Renal cortex interstitium (tissue), 15 donors: ENCODE results near the gene TADA2A. TPM values are rescaled to one million over a fixed set of nuclear protein-coding genes. Genes with fewer than 3 reads are reported as not detected.

Source experiments
- DNase-seq, 11 donors: peaks; one replicate each; pipeline ENCODE4 v3.0.0-alpha.2; 2013; ENCODE audit warnings: low read depth in 9 of 11, low spot score in 4 of 11; ENCODE audit errors: extremely low read depth in 1 of 11
- long read RNA-seq, 16 experiments: transcript quantifications; one replicate each; lab custom pipeline, GENCODE V29; 2026
- polyA plus RNA-seq, 3 donors: library from polyadenylated mRNA; unstranded; fragments of 120-200 nt; gene quantifications; one replicate each; pipeline ENCODE4 v1.2.1, GENCODE V29; 2013; ENCODE audit not compliant: insufficient read length in 3 of 3

Gene TADA2A, protein sequence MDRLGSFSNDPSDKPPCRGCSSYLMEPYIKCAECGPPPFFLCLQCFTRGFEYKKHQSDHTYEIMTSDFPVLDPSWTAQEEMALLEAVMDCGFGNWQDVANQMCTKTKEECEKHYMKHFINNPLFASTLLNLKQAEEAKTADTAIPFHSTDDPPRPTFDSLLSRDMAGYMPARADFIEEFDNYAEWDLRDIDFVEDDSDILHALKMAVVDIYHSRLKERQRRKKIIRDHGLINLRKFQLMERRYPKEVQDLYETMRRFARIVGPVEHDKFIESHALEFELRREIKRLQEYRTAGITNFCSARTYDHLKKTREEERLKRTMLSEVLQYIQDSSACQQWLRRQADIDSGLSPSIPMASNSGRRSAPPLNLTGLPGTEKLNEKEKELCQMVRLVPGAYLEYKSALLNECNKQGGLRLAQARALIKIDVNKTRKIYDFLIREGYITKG
- 10 to 100 TPM; 23.9 to 27.0 (median 25.0) TPM for polyA plus RNA-seq
- long read RNA-seq, donor 1, full-length matches to known transcripts, result 5 of 5 reads
- long read RNA-seq, donor 1, partial matches to known transcripts, result 0 of 5 reads
- long read RNA-seq, donor 1, other reads (novel, unspliced or antisense), result 0 of 5 reads
- long read RNA-seq, donor 2, partial matches to known transcripts, result 0 of 1 reads
- long read RNA-seq, donor 2, other reads (novel, unspliced or antisense), result 0 of 1 reads
- long read RNA-seq, donor 3, partial matches to known transcripts, result 0 of 2 reads
- long read RNA-seq, donor 3, other reads (novel, unspliced or antisense), result 0 of 2 reads
- long read RNA-seq, donor 4, full-length matches to known transcripts, result 2 of 2 reads
- long read RNA-seq, donor 4, partial matches to known transcripts, result 0 of 2 reads
- long read RNA-seq, donor 4, other reads (novel, unspliced or antisense), result 0 of 2 reads
- long read RNA-seq, donor 5, result 0 reads
- long read RNA-seq, donor 6, full-length matches to known transcripts, result 2 of 2 reads
- long read RNA-seq, donor 6, partial matches to known transcripts, result 0 of 2 reads
- long read RNA-seq, donor 6, other reads (novel, unspliced or antisense), result 0 of 2 reads
- long read RNA-seq, donor 7, full-length matches to known transcripts, result 3 of 8 reads
- long read RNA-seq, donor 7, partial matches to known transcripts, result 5 of 8 reads
- long read RNA-seq, donor 7, other reads (novel, unspliced or antisense), result 0 of 8 reads
- long read RNA-seq, donor 8, result 0 reads
- long read RNA-seq, donor 9, full-length matches to known transcripts, result 1 of 1 reads
- long read RNA-seq, donor 9, partial matches to known transcripts, result 0 of 1 reads
- long read RNA-seq, donor 9, other reads (novel, unspliced or antisense), result 0 of 1 reads
- long read RNA-seq, donor 10, full-length matches to known transcripts, result 3 of 3 reads
- long read RNA-seq, donor 10, partial matches to known transcripts, result 0 of 3 reads
- long read RNA-seq, donor 10, other reads (novel, unspliced or antisense), result 0 of 3 reads
- long read RNA-seq, donor 11, result 0 reads
- long read RNA-seq, donor 12, result 0 reads
- long read RNA-seq, donor 13, result 0 reads
- long read RNA-seq, donor 14, result 0 reads
- long read RNA-seq, donor 15, partial matches to known transcripts, result 0 of 1 reads
- long read RNA-seq, donor 15, other reads (novel, unspliced or antisense), result 0 of 1 reads
- long read RNA-seq, donor 16, full-length matches to known transcripts, result 4 of 4 reads
- long read RNA-seq, donor 16, partial matches to known transcripts, result 0 of 4 reads
- long read RNA-seq, donor 16, other reads (novel, unspliced or antisense), result 0 of 4 reads

- DNase-seq, result peak in 10 of 11 donors; percentile 27 to 65 (median 45)
Measured at GRCh38 chr17:37406635-37407461, at the start of gene TADA2A, which contains the start of gene ACACA. TADA2A (plus strand) TSS chr17:37406886; CDS start chr17:37411366, 4,480 bp downstream. ACACA (minus strand) TSS chr17:37406836; CDS start chr17:37406299, 537 bp downstream.

- DNase-seq, result peak; percentile 10 to 67 (median 49)
Measured at GRCh38 chr17:37358098-37358829, 48.4 kb upstream of the TADA2A start.

GRCh38 chr17:37358830-37359681 lies 47.6 kb upstream of the TADA2A start:
- DNase-seq, result peak; percentile 71 to 90 (median 87)

DNA sequence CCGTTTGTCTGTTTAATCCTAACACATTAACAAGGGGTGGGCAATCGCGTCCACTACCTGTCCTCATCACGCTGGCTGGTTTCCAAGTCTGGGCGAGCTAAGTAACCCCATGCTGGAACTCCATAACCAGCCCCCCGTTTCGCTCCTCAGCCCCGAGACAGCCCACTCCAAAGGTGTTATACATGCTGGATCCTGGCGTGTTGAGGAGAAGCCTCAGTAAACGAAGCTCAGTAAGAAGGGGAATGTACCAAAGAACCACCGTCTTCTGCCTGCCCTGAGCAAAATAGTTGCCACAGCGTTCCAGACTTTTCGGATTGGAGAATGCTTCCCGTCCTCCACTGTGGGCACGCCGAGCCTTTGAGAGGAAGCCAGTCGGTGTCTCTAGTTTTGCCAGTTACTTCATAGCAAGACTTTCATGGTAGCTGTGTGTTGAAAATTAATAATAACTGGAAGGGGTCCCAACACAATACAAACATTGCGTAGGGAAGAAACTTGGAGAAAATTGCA lies 47.0 kb upstream of the TADA2A start:
- DNase-seq, result peak in 3 of 11 donors; percentile 6 to 25 (median 9)

- DNase-seq, result no peak
Measured at GRCh38 chr17:37360632-37361031, 46.1 kb upstream of the TADA2A start.

DNA sequence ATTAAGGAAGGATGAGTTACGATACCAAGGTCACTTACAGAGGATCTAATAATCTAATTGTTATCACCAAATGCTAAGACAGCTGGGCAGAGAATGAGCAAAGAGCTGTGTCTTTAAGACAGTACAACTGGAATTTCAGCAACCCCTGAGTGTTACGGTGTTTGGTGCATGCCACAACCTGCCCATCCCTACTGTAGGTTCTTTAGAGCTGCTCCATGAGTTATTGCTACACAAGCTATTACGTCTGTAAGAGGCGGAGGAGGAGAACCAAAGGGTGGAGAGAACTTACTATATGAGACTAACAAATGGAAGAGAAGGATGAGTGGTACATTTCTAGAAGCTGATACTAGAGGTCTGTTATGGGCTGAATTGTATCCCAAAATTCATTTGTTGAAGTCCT lies 45.1 kb upstream of the TADA2A start:
- no peak for DNase-seq

DNA sequence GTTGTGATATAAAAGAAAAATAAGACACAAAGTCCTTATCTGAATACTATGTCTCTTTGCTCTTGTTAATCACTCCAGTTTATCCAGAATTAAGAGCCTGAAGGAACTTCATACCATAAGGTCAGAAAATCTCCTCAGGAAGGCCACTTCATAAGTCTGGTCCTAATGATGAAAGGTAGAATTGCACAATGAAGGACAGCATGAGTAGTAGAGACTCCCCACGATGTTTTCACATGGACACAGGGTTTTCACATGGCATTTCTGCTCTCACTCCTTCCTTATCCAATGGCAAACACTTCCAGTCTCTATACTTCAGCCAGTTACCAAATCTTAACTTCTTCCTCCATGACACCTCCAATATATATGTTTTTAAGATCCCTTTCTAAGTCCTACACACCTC lies 41.1 kb upstream of the TADA2A start:
- DNase-seq, result no peak

DNA sequence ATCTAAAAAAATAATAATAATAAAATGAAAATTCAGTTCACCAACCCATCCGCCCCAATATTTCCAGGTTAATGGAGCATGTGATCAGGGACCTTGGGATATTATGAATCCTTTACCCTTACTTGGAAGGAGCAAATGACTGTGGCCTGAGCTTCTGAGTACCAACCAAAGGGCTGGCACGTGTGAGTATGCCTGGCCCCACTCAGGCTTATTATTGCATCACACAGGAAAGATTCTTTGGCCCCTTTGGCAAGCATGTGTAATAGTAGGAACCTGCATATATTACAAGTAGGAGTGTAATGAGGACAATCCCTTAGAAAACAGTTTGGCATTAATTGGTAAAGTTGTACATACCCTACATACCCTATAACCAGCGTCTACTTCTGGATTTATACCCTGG lies 38.1 kb upstream of the TADA2A start:
- DNase-seq, result no peak

DNA sequence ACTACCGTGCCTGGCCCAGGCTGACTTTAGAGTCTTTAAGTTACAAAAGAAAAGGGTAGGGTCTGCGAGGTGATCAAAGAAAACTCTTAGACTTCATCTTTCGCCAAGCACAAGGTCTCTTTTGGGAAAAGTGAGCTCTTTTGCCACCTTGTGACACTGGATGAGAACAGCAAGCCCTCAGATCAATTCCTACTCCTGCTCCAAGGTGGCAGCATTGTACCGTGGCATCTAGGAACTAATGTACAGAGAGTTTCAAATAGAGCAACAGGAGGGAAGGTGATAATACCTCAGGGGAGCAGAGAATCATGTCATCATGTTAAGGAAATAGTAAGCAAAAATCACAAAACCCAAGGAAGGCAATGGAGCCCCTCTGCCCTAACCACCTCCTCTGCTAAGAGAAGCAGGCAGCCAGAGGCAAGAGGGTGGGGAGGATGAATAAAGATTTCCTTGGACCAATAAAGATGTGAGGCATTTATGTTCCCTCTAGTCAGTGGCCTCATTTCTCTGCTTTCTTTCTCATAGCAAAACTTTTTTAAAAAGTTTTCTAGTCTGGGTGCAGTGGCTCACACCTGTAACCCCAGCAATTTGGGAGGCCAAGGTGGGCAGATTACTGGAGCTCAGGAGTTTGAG lies 33.0 kb upstream of the TADA2A start:
- DNase-seq, result peak; percentile 53 to 86 (median 69)

DNA sequence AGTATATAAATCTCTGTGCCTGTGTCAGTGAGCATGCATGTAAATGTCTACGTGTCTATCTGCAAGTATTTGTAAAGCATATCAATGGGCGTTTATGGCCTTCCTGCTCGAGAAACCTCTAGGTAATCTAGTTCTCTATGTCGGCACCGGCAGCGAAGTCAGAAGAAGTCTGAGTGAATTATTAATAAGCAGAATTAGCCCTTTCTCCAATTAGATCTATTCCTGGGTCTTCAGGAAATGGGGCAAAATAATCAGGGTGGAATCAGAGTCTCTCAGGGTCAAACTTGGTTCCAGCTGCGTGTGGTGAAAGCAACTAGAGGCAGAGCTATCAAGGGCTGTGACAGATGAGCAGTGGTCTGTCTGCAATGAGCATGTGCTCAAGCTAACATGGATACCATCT lies 31.0 kb upstream of the TADA2A start, which contains the start of gene C17orf78:
C17orf78 (plus strand) TSS at position 280 of the 400 bp plus-strand sequence; CDS start at position 388, 108 bp downstream.
- no peak for DNase-seq

- no peak for DNase-seq
Measured at GRCh38 chr17:37382056-37382455, 24.6 kb upstream of the TADA2A start.

GRCh38 chr17:37384560-37385149 lies 22.0 kb upstream of the TADA2A start:
- DNase-seq, result no peak

- DNase-seq, result no peak
Measured at GRCh38 chr17:37385474-37385990, 21.2 kb upstream of the TADA2A start.

GRCh38 chr17:37386462-37386861 lies 20.2 kb upstream of the TADA2A start:
- DNase-seq, result no peak
